Esophagus muscularis mucosa (tissue), 4 donors: Measurements from ENCODE around the gene ABI2.

Source experiments
- EP300 ChIP-seq: sonication (generic); formaldehyde crosslinking; IDR thresholded peaks from one replicate; pipeline ENCODE4 v1.6.1; 2017; ENCODE audit warnings: antibody characterized with exemption
- POLR2A ChIP-seq: fragments of 450-650 bp; IDR thresholded peaks from one replicate; pipeline ENCODE4 v1.6.1; 2017; ENCODE audit warnings: antibody characterized with exemption, moderate library complexity, mild to moderate bottlenecking, low read depth
- POLR2AphosphoS5 ChIP-seq, 2 donors: sonication (generic); formaldehyde crosslinking; IDR thresholded peaks; one replicate each; pipeline ENCODE4 v1.6.1; 2017; ENCODE audit warnings: antibody characterized with exemption in 2 of 2
- TF ChIP-seq, protein P1 (sequence below), 3 experiments: fragments of 200-600 bp in 2 of 3; fragments of 450-650 bp in 1 of 3; sonication (generic) in 2 of 3; IDR thresholded peaks; one replicate each; pipeline ENCODE4 v1.5.1; 2017 to 2019; ENCODE audit warnings: antibody characterized with exemption in 3 of 3, mild to moderate bottlenecking in 2 of 3, moderate library complexity in 1 of 3

DNA sequence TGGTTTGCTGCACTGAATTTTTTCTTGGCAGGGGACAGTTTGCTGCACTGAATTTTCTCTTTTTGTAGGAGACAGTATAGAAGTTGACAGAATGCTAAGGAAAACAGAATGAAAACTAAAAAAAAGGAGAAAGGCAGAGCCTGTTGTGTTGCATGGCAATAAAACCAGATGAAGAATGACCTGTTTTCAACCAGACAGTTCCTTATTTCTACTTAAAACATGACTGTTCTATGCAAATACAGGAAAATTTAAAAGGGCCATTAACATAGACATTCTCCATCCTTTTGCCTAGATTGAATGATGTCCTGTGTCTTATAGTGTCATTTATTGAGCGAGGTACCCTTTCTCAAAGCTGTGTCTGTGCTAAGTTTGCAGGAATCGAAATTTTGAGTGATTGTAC lies 33.3 kb downstream of the ABI2 start:
- TF ChIP-seq, protein P1, sequence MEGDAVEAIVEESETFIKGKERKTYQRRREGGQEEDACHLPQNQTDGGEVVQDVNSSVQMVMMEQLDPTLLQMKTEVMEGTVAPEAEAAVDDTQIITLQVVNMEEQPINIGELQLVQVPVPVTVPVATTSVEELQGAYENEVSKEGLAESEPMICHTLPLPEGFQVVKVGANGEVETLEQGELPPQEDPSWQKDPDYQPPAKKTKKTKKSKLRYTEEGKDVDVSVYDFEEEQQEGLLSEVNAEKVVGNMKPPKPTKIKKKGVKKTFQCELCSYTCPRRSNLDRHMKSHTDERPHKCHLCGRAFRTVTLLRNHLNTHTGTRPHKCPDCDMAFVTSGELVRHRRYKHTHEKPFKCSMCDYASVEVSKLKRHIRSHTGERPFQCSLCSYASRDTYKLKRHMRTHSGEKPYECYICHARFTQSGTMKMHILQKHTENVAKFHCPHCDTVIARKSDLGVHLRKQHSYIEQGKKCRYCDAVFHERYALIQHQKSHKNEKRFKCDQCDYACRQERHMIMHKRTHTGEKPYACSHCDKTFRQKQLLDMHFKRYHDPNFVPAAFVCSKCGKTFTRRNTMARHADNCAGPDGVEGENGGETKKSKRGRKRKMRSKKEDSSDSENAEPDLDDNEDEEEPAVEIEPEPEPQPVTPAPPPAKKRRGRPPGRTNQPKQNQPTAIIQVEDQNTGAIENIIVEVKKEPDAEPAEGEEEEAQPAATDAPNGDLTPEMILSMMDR (IDR thresholded peaks at IDR 0.05), result no peak
- TF ChIP-seq POLR2AphosphoS5 (IDR thresholded peaks at IDR 0.05) (no peak), POLR2A (no peak), EP300 (no peak)
